Measurements from ENCODE around the gene HOXD9.

GRCh38 chr2:176095421-176095820, 27.1 kb upstream of the HOXD9 start:
- TF ChIP-seq CTCF (conservative IDR thresholded peaks at IDR 0.05) (no peak), EZH2 (IDR thresholded peaks at IDR 0.05; ENCODE audit: low read depth) (no peak)

Data from PC-9 (cell line).